GM12874 (cell line): ENCODE measurements around the gene ZNF629.

ENCODE experiments used
- TF ChIP-seq, protein P1 (sequence below): IDR thresholded peaks from 2 replicates; pipeline ENCODE4 v1.5.1; 2011; ENCODE audit warnings: low read depth, mild to moderate bottlenecking, control low read depth, low read length, moderate library complexity; ENCODE audit not compliant: insufficient read depth

ZNF629 gene

GRCh38 chr16:30786936-30787612 lies at the start of gene ZNF629:
ZNF629 (minus strand) TSS chr16:30787205; CDS start chr16:30784482, 2,723 bp downstream.
- TF ChIP-seq, protein P1, sequence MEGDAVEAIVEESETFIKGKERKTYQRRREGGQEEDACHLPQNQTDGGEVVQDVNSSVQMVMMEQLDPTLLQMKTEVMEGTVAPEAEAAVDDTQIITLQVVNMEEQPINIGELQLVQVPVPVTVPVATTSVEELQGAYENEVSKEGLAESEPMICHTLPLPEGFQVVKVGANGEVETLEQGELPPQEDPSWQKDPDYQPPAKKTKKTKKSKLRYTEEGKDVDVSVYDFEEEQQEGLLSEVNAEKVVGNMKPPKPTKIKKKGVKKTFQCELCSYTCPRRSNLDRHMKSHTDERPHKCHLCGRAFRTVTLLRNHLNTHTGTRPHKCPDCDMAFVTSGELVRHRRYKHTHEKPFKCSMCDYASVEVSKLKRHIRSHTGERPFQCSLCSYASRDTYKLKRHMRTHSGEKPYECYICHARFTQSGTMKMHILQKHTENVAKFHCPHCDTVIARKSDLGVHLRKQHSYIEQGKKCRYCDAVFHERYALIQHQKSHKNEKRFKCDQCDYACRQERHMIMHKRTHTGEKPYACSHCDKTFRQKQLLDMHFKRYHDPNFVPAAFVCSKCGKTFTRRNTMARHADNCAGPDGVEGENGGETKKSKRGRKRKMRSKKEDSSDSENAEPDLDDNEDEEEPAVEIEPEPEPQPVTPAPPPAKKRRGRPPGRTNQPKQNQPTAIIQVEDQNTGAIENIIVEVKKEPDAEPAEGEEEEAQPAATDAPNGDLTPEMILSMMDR = no peak

DNA sequence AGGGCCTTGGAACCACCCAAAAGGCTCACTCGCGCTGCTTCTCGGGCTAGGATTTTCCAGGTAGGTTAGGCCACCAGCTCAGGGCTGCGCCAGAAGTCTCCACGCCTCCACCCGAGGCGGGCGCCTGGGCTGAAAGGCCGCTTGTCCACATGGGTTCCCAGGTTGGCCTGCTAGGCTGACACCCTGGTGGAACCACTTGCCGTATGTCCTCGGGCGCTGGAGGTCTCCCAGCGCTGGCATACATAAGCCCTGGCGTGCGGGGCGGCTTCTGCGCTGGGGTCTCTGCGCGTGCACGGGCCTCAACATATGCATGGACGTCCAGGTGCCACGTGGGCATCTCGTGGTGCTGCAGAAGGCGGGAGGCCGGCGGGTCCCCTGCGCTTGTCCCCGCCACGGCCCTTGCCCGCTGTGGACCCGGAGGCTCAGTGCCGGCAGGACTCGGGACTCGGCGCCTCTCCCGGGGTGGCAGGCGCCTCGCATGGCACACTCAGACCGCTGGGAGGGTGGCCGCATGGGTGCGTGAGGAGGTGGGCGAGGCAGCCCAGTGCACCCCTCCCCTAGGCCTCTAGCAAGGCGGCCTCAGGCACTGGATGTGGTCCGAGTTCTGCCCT lies 47.2 kb upstream of the ZNF629 start:
- TF ChIP-seq, protein P1 = no peak

GRCh38 chr16:30830072-30830417 lies 43.0 kb upstream of the ZNF629 start:
- TF ChIP-seq, protein P1 = no peak

GRCh38 chr16:30829130-30830071 lies 42.4 kb upstream of the ZNF629 start:
- TF ChIP-seq, protein P1 = no peak

- TF ChIP-seq, protein P1 = no peak
Measured at GRCh38 chr16:30821891-30822290, 34.9 kb upstream of the ZNF629 start.

- TF ChIP-seq, protein P1 = no peak
Measured at GRCh38 chr16:30820952-30821421, 34.0 kb upstream of the ZNF629 start.

- TF ChIP-seq, protein P1 = no peak
Measured at GRCh38 chr16:30816769-30817168, 29.8 kb upstream of the ZNF629 start.
